Breast epithelium (tissue), 3 donors: ENCODE data around the gene PKN1.

Experiments used
- POLR2A ChIP-seq: fragments of 450-650 bp; IDR thresholded peaks from one replicate; pipeline ENCODE4 v1.6.1; 2016; ENCODE audit warnings: antibody characterized with exemption, mild to moderate bottlenecking, moderate library complexity
- POLR2AphosphoS5 ChIP-seq, 3 donors: sonication (generic); formaldehyde crosslinking; IDR thresholded peaks; one replicate each; pipeline ENCODE4 v1.6.1; 2017; ENCODE audit warnings: antibody characterized with exemption in 3 of 3

- TF ChIP-seq POLR2AphosphoS5 (IDR thresholded peaks at IDR 0.05) = no peak
- TF ChIP-seq POLR2A = no peak
Observed at GRCh38 chr19:14435320-14436050, 2.4 kb downstream of the PKN1 start.
